HEK293T (cell line): ENCODE measurements around the gene MBNL3.

Source experiments
- ARNT ChIP-seq: fragments of 450-650 bp; IDR thresholded peaks from 2 replicates; pipeline ENCODE4 v1.6.1; 2017; ENCODE audit warnings: mild to moderate bottlenecking
- BHLHE40 ChIP-seq: fragments of 450-650 bp; IDR thresholded peaks from 2 replicates; pipeline ENCODE4 v1.6.1; 2016; ENCODE audit warnings: mild to moderate bottlenecking, moderate library complexity, borderline replicate concordance
- ELF4 ChIP-seq: fragments of 450-650 bp; IDR thresholded peaks from 2 replicates; pipeline ENCODE4 v1.6.1; 2017; ENCODE audit warnings: antibody characterized with exemption
- FOXK2 ChIP-seq: fragments of 450-650 bp; IDR thresholded peaks from 2 replicates; pipeline ENCODE4 v1.6.1; 2016; ENCODE audit warnings: mild to moderate bottlenecking
- FOXM1 ChIP-seq: fragments of 450-650 bp; IDR thresholded peaks from 2 replicates; pipeline ENCODE4 v1.6.1; 2017; ENCODE audit warnings: mild to moderate bottlenecking, borderline replicate concordance
- HDGF ChIP-seq: fragments of 450-650 bp; IDR thresholded peaks from 2 replicates; pipeline ENCODE4 v1.6.1; 2017; ENCODE audit warnings: antibody characterized with exemption, borderline replicate concordance
- L3MBTL2 ChIP-seq: fragments of 450-650 bp; conservative IDR thresholded peaks from 2 replicates; pipeline ENCODE4 v1.6.1; 2016; ENCODE audit warnings: mild to moderate bottlenecking
- SUZ12 ChIP-seq: fragments of 450-650 bp; IDR thresholded peaks from 2 replicates; pipeline ENCODE4 v1.6.1; 2016; ENCODE audit warnings: mild to moderate bottlenecking
- TARDBP ChIP-seq: fragments of 450-650 bp; IDR thresholded peaks from 2 replicates; pipeline ENCODE4 v1.6.1; 2016
- TF ChIP-seq, protein P1 (sequence below): fragments of 450-650 bp; IDR thresholded peaks from 2 replicates; pipeline ENCODE4 v1.6.1; 2016

- TF ChIP-seq BHLHE40 (no peak), FOXM1 (no peak), HDGF (no peak), FOXK2 (no peak), TARDBP (no peak), SUZ12 (no peak), ARNT (no peak), L3MBTL2 (no peak), ELF4 (no peak)
- TF ChIP-seq, protein P1, sequence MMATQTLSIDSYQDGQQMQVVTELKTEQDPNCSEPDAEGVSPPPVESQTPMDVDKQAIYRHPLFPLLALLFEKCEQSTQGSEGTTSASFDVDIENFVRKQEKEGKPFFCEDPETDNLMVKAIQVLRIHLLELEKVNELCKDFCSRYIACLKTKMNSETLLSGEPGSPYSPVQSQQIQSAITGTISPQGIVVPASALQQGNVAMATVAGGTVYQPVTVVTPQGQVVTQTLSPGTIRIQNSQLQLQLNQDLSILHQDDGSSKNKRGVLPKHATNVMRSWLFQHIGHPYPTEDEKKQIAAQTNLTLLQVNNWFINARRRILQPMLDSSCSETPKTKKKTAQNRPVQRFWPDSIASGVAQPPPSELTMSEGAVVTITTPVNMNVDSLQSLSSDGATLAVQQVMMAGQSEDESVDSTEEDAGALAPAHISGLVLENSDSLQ: no peak
Measured at GRCh38 chrX:132406106-132406505, 82.7 kb downstream of the MBNL3 start.
